Stimulated activated memory B cell treated with anti-CD40 and anti-IgM and Interleukin-4, amounts not matched to agents 10 μg/mL and 1 μg/mL and 100 μg/mL, for 72 hours (primary cell): ENCODE measurements around the gene ARV1.
"Not testable (repeated sequence)": the region's sequence is repeated elsewhere in the genome, so short reads cannot be mapped to it uniquely, and the experiment has no call there.

ENCODE experiments used
- ATAC-seq: fragments of 150-1000 bp; cut with Tn5 transposase; 2 replicates; pipeline ENCODE4 v1.10.0; 2021
- H3K27ac Mint-ChIP-seq: one replicate; pipeline ENCODE4 v1.8.0; 2022; ENCODE audit warnings: mild to moderate bottlenecking, mixed read lengths
- H3K27me3 Mint-ChIP-seq: one replicate; pipeline ENCODE4 v1.8.0; 2022; ENCODE audit warnings: mixed read lengths
- H3K36me3 Mint-ChIP-seq: one replicate; pipeline ENCODE4 v1.8.0; 2022; ENCODE audit warnings: mixed read lengths
- H3K4me1 Mint-ChIP-seq: one replicate; pipeline ENCODE4 v1.8.0; 2022; ENCODE audit warnings: mixed read lengths
- H3K4me3 Mint-ChIP-seq: one replicate; pipeline ENCODE4 v1.8.0; 2022; ENCODE audit warnings: mild to moderate bottlenecking, moderate library complexity, mixed read lengths
- H3K9me3 Mint-ChIP-seq: one replicate; pipeline ENCODE4 v1.8.0; 2022; ENCODE audit warnings: mixed read lengths

Gene ARV1

GRCh38 chr1:231040019-231040799 is 61.3 kb downstream of the ARV1 start, which contains the start of gene FAM89A:
Gene FAM89A (minus strand): TSS chr1:231040254. CDS start chr1:231040211, 43 bp downstream.
- peaks cover 12% of the 10 kb centered on the region for H3K4me1 Mint-ChIP-seq
- H3K9me3 Mint-ChIP-seq = peaks cover 6% of the 10 kb centered on the region
- ATAC-seq = peak; percentile 85
- H3K4me3 Mint-ChIP-seq = peak within 1 kb of the TSS; percentile 89
- peak within 1 kb of the TSS; percentile 69 for H3K27ac Mint-ChIP-seq
- peaks cover 4% of the 10 kb centered on the region for H3K36me3 Mint-ChIP-seq
- peaks cover 6% of the 10 kb centered on the region for H3K27me3 Mint-ChIP-seq

- H3K36me3 Mint-ChIP-seq = peaks cover 4% of the 10 kb centered on the region
- peak overlapping the region; percentile 69 for H3K27ac Mint-ChIP-seq
- H3K4me1 Mint-ChIP-seq = peaks cover 12% of the 10 kb centered on the region
- peak; percentile 4 for ATAC-seq
- peaks cover 11% of the 10 kb centered on the region for H3K9me3 Mint-ChIP-seq
- H3K4me3 Mint-ChIP-seq = peak overlapping the region; percentile 89
- H3K27me3 Mint-ChIP-seq = peaks cover 15% of the 10 kb centered on the region
These were observed 62.2 kb downstream of the ARV1 start for GRCh38 chr1:231040800-231041718.

- Mint-ChIP-seq H3K36me3 (peaks cover 4% of the 10 kb centered on the region), H3K9me3 (peaks cover 11% of the 10 kb centered on the region), H3K27me3 (peaks cover 22% of the 10 kb centered on the region), H3K4me1 (peaks cover 8% of the 10 kb centered on the region), H3K4me3 (peak overlapping the region; percentile 67), H3K27ac (peak overlapping the region; percentile 15)
- no peak for ATAC-seq
These were observed 62.9 kb downstream of the ARV1 start for GRCh38 chr1:231041719-231042261.

GRCh38 chr1:231044588-231044987 is 65.7 kb downstream of the ARV1 start:
- peaks cover 6% of the 10 kb centered on the region for H3K4me1 Mint-ChIP-seq
- no peak overlapping the region for H3K27ac Mint-ChIP-seq
- no peak overlapping the region for H3K4me3 Mint-ChIP-seq
- no peaks in the 10 kb centered on the region for H3K36me3 Mint-ChIP-seq
- H3K9me3 Mint-ChIP-seq = peaks cover 11% of the 10 kb centered on the region
- peaks cover 33% of the 10 kb centered on the region for H3K27me3 Mint-ChIP-seq
- no peak for ATAC-seq

- Mint-ChIP-seq H3K9me3 (peaks cover 11% of the 10 kb centered on the region), H3K4me1 (peaks cover 6% of the 10 kb centered on the region), H3K27ac (no peak overlapping the region), H3K4me3 (no peak overlapping the region), H3K36me3 (no peaks in the 10 kb centered on the region), H3K27me3 (peaks cover 33% of the 10 kb centered on the region)
- ATAC-seq = no peak
These were observed 66.4 kb downstream of the ARV1 start for GRCh38 chr1:231045286-231045685.

GRCh38 chr1:231045921-231046729 is 67.2 kb downstream of the ARV1 start:
- H3K9me3 Mint-ChIP-seq = peaks cover 11% of the 10 kb centered on the region
- H3K4me3 Mint-ChIP-seq, H3K4me1 Mint-ChIP-seq, H3K36me3 Mint-ChIP-seq, ATAC-seq, H3K27ac Mint-ChIP-seq: not testable (repeated sequence)
- peaks cover 33% of the 10 kb centered on the region for H3K27me3 Mint-ChIP-seq

GRCh38 chr1:231046730-231047395 is 68.0 kb downstream of the ARV1 start:
- Mint-ChIP-seq H3K27me3 (peaks cover 33% of the 10 kb centered on the region), H3K36me3 (no peaks in the 10 kb centered on the region), H3K4me3 (no peak overlapping the region), H3K9me3 (peaks cover 11% of the 10 kb centered on the region), H3K27ac (no peak overlapping the region), H3K4me1 (no peaks in the 10 kb centered on the region)
- ATAC-seq = no peak

- H3K9me3 Mint-ChIP-seq = peaks cover 11% of the 10 kb centered on the region
- H3K36me3 Mint-ChIP-seq, ATAC-seq, H3K4me3 Mint-ChIP-seq, H3K4me1 Mint-ChIP-seq, H3K27ac Mint-ChIP-seq: not testable (repeated sequence)
- peaks cover 33% of the 10 kb centered on the region for H3K27me3 Mint-ChIP-seq
These were observed 68.6 kb downstream of the ARV1 start for GRCh38 chr1:231047529-231047928.

GRCh38 chr1:231048419-231048818 is 69.5 kb downstream of the ARV1 start:
- H3K36me3 Mint-ChIP-seq = not testable (repeated sequence)
- H3K9me3 Mint-ChIP-seq = peaks cover 11% of the 10 kb centered on the region

GRCh38 chr1:231049121-231049979 is 70.5 kb downstream of the ARV1 start:
- no peaks in the 10 kb centered on the region for H3K36me3 Mint-ChIP-seq
- peaks cover 11% of the 10 kb centered on the region for H3K9me3 Mint-ChIP-seq
- peaks cover 16% of the 10 kb centered on the region for H3K4me1 Mint-ChIP-seq
- no peak overlapping the region for H3K27ac Mint-ChIP-seq
- H3K4me3 Mint-ChIP-seq = no peak overlapping the region
- no peak for ATAC-seq
- H3K27me3 Mint-ChIP-seq = peaks cover 33% of the 10 kb centered on the region

More at GRCh38 chr1:231048419-231048818, 69.5 kb downstream of the ARV1 start:
- H3K27ac Mint-ChIP-seq, ATAC-seq, H3K4me3 Mint-ChIP-seq, H3K4me1 Mint-ChIP-seq: not testable (repeated sequence)
- H3K27me3 Mint-ChIP-seq = peaks cover 33% of the 10 kb centered on the region
